ENCODE data around the gene CNOT9. TPM values are rescaled to one million over a fixed set of nuclear protein-coding genes. Genes with fewer than 3 reads are reported as not detected.

CNOT9 gene
- total and polyA plus RNA-seq, 12 donors = 15.7 to 28.2 (median 20.5) TPM

DNA sequence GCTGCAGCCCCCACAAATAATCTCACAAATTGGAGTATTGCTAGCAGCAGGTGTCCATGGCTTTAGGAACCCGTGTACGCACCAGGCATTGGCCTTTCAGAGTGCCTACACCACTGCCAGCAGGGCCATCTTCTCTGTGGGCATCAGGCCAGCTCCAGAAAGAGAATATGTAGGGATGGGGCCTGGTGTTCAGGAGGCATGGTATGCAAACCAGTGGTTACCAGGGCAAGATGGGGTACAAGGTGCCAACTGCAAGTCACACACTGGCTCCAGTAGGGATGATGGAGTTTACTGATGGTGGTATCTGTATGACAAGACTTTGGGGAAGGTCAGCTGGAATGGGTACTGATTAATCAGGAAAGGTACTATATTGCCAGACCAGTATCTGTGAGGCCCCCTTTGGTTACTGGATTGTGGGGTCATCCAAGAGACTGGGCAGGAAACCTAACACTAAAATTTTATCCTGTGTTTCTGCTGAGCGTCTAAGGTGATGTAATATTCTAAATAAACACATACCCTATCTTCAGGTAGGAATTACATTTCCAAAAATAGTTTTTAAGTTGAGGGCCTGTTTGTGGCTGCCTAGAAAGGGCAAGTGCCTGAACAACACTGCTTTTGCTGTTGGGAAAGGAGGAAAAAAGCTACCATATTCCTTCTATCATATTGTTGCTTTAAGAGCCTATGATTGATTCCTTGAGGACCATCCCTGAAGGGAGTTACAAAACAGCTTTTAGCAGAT is 9.0 kb downstream of the CNOT9 start:
- peak; percentile 16 to 89 (median 74) for ATAC-seq
- Histone ChIP-seq H3K27me3 (no peaks in the 10 kb centered on the region), H3K4me3 (no peak overlapping the region), H3K4me1 (peaks cover 0 to 56% (median 27%) of the 10 kb centered on the region in 9 donors), H3K27ac (peak overlapping the region; percentile 1 to 80 (median 61)), H3K9me3 (no peaks in the 10 kb centered on the region), H3K36me3 (peaks cover 0 to 79% (median 9%) of the 10 kb centered on the region in 9 donors)
- no peak for TF ChIP-seq CTCF (IDR thresholded peaks at IDR 0.05)
- intact Hi-C loops (cut with DNase I) = no loop called here
- DNase-seq = no peak
- 68 to 72% methylated on average over 3 of the region's 3 CpGs for WGBS, 2 donors

GRCh38 chr2:218578272-218578877 is 9.7 kb downstream of the CNOT9 start:
- WGBS, 2 donors = 93 to 94% methylated on average over 3 of the region's 3 CpGs
- peak overlapping the region; percentile 1 to 80 (median 61) for H3K27ac ChIP-seq

GRCh38 chr2:218582076-218582475 is 13.4 kb downstream of the CNOT9 start:
- no peaks in the 10 kb centered on the region for H3K27me3 ChIP-seq
- intact Hi-C loops (cut with DNase I) = no loop called here
- WGBS, 2 donors = 93 to 96% methylated on average over 7 of the region's 7 CpGs
- H3K36me3 ChIP-seq = peaks cover 0 to 83% (median 47%) of the 10 kb centered on the region in 9 donors
- H3K4me3 ChIP-seq = no peak overlapping the region
- no peak overlapping the region for H3K27ac ChIP-seq
- no peak for ATAC-seq
- peaks cover 0 to 23% (median 11%) of the 10 kb centered on the region in 9 donors for H3K4me1 ChIP-seq
- H3K9me3 ChIP-seq = no peaks in the 10 kb centered on the region
- TF ChIP-seq CTCF (IDR thresholded peaks at IDR 0.05) = no peak
- DNase-seq = no peak

More at GRCh38 chr2:218578272-218578877, 9.7 kb downstream of the CNOT9 start:
- DNase-seq = no peak
- intact Hi-C loops (cut with DNase I) = no loop called here
- no peaks in the 10 kb centered on the region for H3K27me3 ChIP-seq
- peaks cover 0 to 79% (median 11%) of the 10 kb centered on the region in 9 donors for H3K36me3 ChIP-seq
- no peaks in the 10 kb centered on the region for H3K9me3 ChIP-seq
- no peak for ATAC-seq
- H3K4me3 ChIP-seq = no peak overlapping the region
- peaks cover 0 to 50% (median 22%) of the 10 kb centered on the region in 9 donors for H3K4me1 ChIP-seq
- no peak for TF ChIP-seq CTCF (IDR thresholded peaks at IDR 0.05)

DNA sequence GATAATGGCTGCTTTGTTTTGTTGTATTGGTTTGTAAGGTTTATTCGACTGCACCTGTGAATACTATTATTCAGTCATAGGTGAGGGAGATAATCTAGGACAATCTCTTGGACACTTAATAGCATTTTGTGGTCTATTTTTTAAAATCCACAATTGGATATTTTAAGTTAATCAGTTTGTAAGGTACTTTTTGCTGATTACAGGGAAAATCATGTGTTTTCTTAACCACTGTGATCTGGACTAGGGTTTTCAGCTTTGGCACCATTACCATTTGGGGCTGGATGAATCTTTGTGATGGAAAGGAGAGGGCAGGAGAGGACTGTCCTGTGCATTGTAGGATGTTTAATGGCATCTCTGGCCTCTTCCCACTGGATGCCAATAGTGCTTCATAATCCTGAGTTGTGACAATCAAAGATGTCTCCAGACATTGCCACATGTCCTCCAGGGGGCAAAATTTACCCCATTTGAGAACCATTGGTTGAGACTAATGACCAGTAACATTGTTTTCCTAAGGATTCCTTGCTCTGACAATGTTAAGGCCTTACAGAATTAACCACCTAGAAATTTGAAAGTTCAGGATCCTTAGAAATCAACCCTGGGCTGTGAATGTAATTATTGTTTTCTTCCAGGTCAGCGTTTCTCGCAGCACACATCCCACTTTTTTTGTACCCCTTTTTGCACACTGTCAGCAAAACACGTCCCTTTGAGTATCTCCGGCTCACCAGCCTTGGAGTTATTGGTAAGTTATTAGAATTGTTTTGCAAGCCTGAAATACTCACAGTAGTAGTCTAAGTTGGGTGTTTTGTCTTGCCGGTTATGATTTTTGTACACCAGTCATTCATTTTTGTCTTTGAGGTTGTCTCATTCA is 15.6 kb downstream of the CNOT9 start:
- no peak for TF ChIP-seq CTCF (IDR thresholded peaks at IDR 0.05)
- ATAC-seq = no peak

More for the DNA sequence above, 15.6 kb downstream of the CNOT9 start:
- H3K36me3 ChIP-seq = peaks cover 0 to 98% (median 66%) of the 10 kb centered on the region in 9 donors
- H3K4me1 ChIP-seq = peaks cover 0 to 2% (median 0%) of the 10 kb centered on the region in 9 donors
- 97% methylated on average over 6 of the region's 6 CpGs for WGBS, 2 donors
- H3K9me3 ChIP-seq = no peaks in the 10 kb centered on the region
- intact Hi-C loops (cut with DNase I) = no loop called here
- H3K4me3 ChIP-seq = no peak overlapping the region
- no peaks in the 10 kb centered on the region for H3K27me3 ChIP-seq
- no peak overlapping the region for H3K27ac ChIP-seq
- no peak for DNase-seq

Measured in heart right ventricle (tissue), 16 donors.